GM23338 (cell line): Measurements from ENCODE around the gene SETDB1.

ENCODE experiments used
- CREB1 ChIP-seq: fragments of 250-450 bp; sonication (Bioruptor Pico); IDR thresholded peaks from 2 replicates; pipeline ENCODE4 v1.5.0; 2020; ENCODE audit warnings: low read depth, mild to moderate bottlenecking, moderate library complexity
- CTCF ChIP-seq, 2 experiments: fragments of 200-600 bp in 1 of 2; sonication (generic) in 1 of 2; conservative IDR thresholded peaks; 2 replicates each; pipeline versions ENCODE4 v1.5.1 to v1.6.1; 2016 to 2017; ENCODE audit warnings: antibody characterized with exemption in 2 of 2, low read depth in 2 of 2, mild to moderate bottlenecking in 2 of 2, moderate library complexity in 1 of 2
- EZH2 ChIP-seq: fragments of 200-600 bp; sonication (generic); IDR thresholded peaks from one replicate; pipeline ENCODE4 v1.8.0; 2017; ENCODE audit warnings: antibody characterized with exemption, mild to moderate bottlenecking, low read depth; ENCODE audit not compliant: unreplicated experiment
- EZH2phosphoT487 ChIP-seq: fragments of 200-600 bp; sonication (generic); IDR thresholded peaks from one replicate; pipeline ENCODE4 v1.8.1; 2018; ENCODE audit warnings: antibody characterized with exemption; ENCODE audit not compliant: unreplicated experiment
- NANOG ChIP-seq: IDR thresholded peaks from 2 replicates; pipeline ENCODE4 v1.6.1; 2016; ENCODE audit warnings: antibody characterized with exemption, borderline replicate concordance
- REST ChIP-seq: IDR thresholded peaks from one replicate; pipeline ENCODE4 v1.6.1; 2018; ENCODE audit warnings: antibody characterized with exemption; ENCODE audit not compliant: unreplicated experiment
- ZNF331 ChIP-seq: fragments of 250-450 bp; sonication (Bioruptor Pico); IDR thresholded peaks from 2 replicates; pipeline ENCODE4 v1.5.0; 2020; ENCODE audit warnings: low read depth, mild to moderate bottlenecking, moderate library complexity

- TF ChIP-seq CTCF (conservative IDR thresholded peaks at IDR 0.05; ENCODE audit: low read depth in 2 of 2) (no peak), EZH2 (no peak), CREB1 (no peak), REST (no peak), EZH2phosphoT487 (no peak), NANOG (no peak), ZNF331 (CRISPR knock-in tag) (no peak)
Observed at GRCh38 chr1:150963321-150964163, 37.4 kb downstream of the SETDB1 start.
